ENCODE results near the gene SH3BP5L. TPM values are rescaled to one million over a fixed set of nuclear protein-coding genes. Genes with fewer than 3 reads are reported as not detected.

Gene SH3BP5L
- total and polyA plus RNA-seq, 2 of the 13 experiments (the other 11 are each of a cell fraction or from before 2014, with no cell fraction given), result 10.3 to 14.9 TPM

- TF ChIP-seq STAG1 (CRISPR knock-in tag; IDR thresholded peaks at IDR 0.05), result peak; percentile 44; the same call in 1 of the 2 replicates
- TF ChIP-seq RBFOX2 (IDR thresholded peaks at IDR 0.05; ENCODE audit: low read depth, low read length), result peak; percentile 51; the same call in 1 of the 2 replicates
- TF ChIP-seq TCF7 (IDR thresholded peaks at IDR 0.05; ENCODE audit: low read depth), result no peak
- TF ChIP-seq SETDB1 (CRISPR knock-in tag; IDR thresholded peaks at IDR 0.05; ENCODE audit: borderline replicate concordance), result no peak
- TF ChIP-seq NFIC (IDR thresholded peaks at IDR 0.05; ENCODE audit: low read length), result no peak
- TF ChIP-seq PAWR (CRISPR knock-in tag; IDR thresholded peaks at IDR 0.05; ENCODE audit: borderline replicate concordance), result no peak
- no peak for TF ChIP-seq AKAP8 (CRISPR knock-in tag; IDR thresholded peaks at IDR 0.05)
- TF ChIP-seq GATA4 (IDR thresholded peaks at IDR 0.05; ENCODE audit: borderline replicate concordance, low read depth), result no peak
- TF ChIP-seq CTCF (CRISPR knock-in tag; IDR thresholded peaks at IDR 0.05), result peak; percentile 46
- TF ChIP-seq SNRNP70 (IDR thresholded peaks at IDR 0.05; ENCODE audit: low read depth, low read length), result no peak
These were observed 13.9 kb downstream of the SH3BP5L start (continued) for GRCh38 chr1:248811514-248812490.
